Femur (tissue), 1 donor: Measurements from ENCODE around the gene KIF5C.
A peak's percentile ranks its signal among the peaks of the same experiment; 100 is the strongest.

ENCODE experiments used
- DNase-seq: peaks from one replicate; pipeline ENCODE4 v3.0.0-alpha.2; 2017

KIF5C gene

DNA sequence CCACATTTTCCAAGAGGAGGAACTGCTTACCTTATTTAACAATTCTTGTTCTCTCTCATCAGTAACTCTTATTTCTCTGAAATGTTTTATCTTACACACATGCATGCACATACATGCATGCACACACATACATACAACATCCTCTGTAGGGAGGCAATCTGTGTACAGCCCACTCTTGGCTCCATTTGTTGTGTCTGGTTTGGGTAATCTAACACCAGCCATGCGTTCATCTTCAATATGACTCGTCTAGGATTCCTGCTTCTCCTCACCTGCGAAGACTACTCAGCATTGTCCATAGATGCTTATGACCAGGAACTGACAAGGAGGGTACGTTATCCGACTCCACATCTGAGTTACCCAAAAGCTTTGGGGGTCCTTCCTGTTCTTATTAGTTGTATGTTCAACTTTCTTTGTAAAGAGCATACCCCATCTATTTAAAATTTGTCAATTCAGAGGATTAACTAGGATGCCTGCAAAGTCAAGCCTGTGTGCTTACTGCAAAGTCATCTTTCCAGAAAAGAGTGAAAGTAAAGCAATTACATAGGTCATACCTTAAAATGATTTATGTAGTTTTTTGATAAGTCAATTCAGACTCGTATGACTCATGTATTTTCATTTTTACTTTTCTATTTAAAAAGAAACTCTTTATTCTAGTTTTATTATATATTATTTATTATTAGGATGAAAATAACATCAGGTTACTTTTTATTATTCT is 181.7 kb downstream of the KIF5C start:
- DNase-seq, result no peak

DNA sequence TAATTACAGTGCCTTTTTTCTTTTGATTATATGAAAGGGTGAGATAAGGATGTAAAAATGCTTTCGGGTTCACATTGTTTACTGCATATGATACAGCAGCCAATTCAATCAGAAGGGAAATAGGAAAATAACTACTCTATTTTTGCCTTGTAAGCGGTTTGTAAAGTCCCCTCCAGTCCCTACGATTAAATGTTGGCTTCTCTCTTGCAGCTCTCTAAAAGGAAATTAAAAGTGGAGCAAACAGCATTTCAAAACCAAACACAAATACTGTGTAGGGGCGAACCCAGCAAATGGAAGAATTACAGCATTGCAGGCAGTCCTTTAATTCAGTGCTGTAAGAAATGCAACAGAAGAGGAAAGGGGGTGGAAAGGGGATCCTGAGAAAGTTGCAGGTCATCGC is 182.4 kb downstream of the KIF5C start:
- DNase-seq, result no peak

DNA sequence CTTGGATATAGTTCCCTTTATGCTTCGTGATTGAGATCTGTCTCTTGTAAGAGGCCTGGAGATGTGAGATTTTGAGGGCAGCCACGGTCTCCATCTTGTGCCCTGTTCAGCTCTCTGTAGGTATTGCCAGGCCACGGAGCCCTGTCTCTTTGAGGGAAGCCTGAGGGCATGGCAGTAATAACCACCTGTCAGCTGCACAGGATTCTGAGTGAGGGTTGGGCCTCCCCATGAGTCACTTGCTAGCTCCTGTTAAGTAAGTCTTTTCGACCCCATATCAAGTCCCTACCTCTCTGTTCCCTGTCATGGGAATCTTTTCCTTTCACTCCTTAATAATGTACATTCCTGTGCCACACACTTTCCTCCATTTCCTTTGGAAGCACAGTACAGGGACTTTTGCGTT is 183.9 kb downstream of the KIF5C start:
- DNase-seq, result no peak

DNA sequence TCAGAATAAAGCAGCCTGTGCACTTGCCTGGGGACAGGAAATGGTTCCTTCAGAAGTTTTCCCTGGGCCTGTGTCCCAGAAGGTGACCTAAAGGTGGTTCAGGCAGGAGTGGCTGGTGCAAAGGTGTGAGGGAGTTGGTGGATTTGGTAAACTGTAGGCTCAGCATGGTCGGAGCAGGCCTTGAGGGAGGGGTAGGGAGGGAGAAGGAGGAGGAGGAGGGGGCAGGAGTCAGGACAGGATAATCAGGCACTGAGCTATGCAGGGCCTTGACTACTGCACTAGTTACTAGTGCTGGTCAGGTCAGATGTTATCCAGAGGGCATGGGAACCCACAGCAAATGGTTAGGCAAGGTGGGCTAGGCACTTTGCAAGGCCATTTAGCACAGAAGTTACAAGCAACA is 184.8 kb downstream of the KIF5C start:
- no peak for DNase-seq

DNA sequence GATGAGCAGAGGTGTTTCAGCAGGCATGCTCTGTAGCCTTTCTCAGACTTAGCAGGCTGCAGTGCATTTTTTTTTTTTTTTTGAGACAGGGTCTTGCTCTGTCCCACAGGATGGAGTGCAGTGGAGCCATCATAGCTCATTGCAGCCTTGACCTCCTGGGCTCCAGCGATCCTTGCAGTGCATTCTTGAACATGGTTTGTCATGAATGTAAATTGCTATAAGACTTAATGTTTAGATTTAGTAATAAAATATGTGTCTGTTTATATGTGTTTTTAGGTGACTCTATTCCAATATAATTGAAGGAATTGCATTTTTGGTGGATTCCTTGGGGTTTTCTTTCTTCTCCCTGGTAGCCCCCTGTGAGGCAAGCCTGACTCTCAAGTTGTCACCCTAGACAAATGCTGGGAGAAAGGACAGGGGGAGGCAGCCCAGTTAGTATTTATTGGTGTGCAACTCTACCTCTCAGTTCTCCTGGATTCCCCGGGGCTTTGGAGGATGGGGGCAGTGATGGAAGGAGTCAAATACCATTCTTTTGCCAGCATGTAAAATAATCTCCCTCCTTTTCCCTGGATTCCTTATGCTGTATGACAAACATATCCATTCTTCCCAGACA is 186.2 kb downstream of the KIF5C start:
- no peak for DNase-seq

DNA sequence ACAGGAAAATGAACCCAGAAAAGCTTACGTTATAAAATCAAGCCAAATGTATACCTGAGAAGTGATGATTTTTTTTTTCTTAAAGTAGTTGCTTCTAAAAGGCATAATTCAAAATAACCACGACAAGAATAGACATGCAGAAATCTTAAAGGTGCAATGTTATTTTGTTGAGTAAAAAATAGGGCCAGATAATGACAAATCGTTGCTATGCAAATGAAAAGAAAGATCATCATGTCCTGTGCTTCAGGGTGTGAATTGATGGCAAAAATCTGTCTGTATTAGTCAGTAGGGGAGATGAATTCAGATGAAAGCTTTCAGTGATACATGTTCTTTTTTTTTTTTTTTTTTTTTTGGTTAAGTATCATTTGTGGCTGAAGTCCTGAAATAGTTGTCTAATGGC is 187.5 kb downstream of the KIF5C start:
- no peak for DNase-seq

DNA sequence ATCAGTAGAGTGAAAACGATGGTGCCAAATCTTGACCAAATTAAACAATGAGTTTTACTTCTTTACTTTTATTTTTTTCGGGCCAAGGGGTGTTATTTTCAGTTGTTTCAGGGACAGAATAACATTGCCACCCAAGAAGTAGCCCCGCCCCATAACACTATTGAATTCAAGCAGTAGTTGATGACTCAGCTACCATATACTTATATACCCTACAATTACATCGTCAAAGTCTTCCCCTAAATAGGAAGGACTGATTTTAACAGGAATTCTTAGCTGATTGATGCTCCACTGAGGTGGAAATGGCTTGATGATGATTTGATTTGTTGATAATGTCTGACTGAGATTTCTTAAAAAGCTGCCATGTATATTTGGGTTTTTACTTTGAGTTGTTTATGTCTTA is 188.2 kb downstream of the KIF5C start:
- no peak for DNase-seq

DNA sequence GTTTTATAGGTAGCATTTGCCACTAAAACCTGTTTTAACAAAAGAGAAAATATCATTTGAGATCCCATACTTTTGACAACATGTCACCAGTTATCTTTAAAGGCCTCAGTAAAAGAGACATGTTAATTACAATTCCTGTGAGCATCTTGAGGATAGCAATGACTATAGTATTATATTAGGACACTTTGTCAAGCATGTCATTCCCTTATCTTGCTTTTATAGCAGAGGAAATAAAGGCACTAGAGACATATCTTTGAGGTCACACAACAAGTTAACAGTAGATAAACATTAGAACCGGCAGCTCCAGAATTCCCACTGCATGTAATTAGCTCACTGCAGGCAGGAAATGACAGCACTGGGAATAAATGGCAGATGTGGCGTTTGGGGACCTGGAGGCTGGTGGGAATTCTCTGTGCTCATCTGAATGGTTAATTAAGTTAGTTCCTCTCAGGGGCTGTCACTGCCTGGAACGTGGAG is 189.4 kb downstream of the KIF5C start:
- DNase-seq, result no peak

DNA sequence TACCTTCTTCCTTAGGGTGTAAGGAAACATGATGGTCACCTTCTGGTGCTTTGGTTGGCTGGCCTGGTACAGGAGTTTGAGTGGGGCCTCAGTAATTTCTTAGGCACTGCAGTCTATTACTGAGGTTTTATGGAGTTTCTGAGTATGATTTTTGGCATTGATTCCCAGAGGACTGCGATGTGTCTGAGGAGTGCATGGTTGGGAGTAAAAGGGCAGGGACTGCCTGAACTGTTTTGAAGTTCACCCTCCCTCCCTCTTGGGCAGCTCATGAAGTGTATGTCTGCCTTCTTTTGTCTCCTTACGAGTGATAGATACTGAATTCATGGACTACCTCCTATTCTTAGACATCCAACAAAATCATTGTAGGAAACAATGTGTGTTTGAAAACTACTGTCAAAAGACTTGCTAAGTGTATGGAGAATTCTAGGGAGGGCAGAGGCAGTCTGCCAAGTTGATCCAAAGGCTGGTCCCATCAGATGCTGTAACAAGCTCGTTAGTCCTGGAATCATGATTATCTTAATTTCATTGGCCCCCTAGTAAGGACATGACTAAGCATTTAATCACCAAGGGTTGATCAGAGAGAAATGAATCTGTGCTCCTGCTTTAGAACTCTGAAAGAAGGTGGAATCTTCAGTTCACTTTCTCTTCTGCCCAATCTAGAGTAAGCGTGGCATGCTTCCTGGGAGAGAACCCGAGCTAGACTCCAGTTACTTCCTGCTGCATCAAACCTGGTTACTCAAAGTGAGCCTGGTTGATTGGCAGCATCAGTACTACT is 190.0 kb downstream of the KIF5C start:
- DNase-seq, result no peak

DNA sequence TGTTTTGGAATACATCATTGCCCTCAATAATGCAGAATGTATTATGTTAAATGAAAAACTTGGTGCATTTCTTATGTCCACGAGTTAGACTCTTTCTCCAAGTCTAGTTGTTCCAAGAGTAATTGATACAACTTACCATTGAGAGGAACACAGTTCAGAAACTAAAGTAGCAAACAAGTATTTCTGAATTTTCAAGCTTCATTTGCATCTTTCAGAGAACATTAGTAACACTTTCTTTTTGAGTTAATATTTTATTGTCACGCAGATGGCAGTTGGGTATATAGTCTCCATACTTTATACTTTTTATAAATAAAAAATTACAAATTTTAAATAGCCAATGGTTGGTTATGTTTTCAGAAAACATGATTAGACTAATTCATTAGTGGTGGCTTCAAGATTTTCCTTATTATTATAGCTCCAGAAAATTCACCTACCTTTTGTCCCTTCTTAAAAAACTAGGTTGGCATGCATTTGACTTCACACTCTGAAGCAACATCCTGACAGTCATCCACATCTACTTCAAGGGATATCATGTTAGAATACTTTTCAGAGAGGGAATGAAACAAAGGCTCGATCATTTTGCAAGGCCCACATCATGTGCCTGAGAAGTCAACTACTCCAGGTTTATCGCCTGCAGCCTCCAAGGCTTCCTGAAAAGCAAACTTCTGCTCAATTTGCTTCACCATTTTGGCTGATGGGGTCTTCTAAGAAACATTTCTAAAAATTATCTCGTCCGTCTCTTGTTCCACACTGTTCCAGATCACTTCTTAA is 193.4 kb downstream of the KIF5C start:
- no peak for DNase-seq

DNA sequence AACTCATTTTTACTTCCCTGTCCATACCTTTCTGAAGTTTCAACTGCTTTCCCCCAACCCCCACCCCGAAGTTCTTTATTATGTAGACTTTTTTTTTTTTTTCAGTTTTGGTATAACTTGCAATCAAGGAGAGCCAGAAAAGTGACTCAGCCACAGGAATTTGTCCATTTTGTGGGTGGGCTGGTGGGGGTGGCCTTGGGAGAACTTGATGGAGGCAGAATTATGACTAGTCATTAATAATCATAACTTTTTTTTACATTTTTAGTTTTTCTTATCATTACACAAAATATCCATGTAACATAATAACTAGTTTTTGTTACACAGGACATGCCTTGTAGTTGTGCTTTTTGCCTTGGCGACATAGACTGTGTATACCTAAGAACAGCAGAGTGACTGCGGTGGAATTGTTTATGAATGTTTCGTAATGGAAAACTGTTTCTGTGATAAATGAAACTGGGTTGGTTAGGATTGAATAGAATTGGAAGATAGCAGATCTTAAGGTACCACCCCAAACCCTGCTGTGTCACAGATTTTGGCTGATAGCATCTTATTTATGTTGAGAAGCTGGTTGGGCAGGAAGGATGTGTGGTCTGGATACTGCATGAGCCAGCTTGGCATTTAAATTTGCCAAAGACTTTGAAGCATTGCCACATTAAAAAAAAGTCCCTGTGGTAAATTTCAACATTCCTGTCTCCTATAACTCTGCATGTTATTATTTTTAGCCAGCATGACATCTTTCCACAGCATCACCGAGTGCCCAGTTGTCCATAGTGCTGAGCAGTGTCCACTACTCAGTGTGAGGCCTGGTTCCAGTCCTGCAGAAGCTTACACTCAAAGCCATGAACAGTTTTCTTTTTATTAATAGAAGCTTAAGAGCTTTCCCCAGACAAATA is 194.2 kb downstream of the KIF5C start:
- no peak for DNase-seq

DNA sequence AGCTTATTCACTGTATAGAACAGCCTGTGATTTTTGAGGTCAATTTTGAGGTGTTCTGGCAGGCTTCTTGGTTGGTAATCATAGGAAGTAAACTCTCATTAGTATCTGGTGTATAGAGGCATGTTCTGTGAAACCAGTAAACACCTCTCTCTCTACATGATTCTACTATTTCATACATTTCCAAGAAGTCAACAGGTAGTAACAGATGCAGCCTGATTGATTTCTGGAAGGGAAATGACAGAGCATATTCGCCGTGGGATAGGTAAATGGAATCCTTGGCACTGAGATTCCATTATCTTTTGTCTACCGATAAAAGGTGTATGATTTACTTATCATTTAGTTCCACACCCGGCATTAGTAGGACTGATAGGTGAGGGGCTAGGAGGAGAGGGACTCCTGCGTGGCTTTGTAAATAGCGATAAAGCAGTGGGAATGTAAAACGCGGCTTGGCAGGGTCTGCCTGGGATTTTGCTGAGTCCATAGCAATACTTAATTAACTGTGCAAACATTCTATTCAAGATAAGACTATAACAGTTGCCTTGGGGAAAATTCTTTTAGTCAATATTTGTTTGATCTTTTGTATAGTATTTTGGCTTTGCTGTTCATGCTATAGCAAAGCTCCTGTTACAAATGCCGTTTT is 195.8 kb downstream of the KIF5C start:
- DNase-seq, result no peak

DNA sequence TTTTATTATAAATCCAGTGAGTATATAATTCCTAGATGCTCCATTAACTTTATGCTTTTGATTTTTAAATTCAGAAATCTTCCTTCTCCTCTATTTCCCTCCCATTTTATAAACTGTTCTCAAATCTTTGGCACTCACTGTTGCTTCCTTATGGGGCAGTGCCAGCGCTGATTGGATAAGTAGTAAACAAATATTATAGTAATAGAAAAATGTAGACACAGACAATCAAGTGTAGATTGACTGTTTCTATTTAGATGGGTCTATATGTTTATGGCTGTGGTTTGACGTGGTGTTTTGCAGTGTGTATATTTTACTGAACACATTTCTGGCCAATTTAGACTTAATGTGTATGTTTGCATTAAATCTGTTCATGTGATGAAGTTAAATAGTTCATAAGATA is 200.1 kb downstream of the KIF5C start:
- no peak for DNase-seq

DNA sequence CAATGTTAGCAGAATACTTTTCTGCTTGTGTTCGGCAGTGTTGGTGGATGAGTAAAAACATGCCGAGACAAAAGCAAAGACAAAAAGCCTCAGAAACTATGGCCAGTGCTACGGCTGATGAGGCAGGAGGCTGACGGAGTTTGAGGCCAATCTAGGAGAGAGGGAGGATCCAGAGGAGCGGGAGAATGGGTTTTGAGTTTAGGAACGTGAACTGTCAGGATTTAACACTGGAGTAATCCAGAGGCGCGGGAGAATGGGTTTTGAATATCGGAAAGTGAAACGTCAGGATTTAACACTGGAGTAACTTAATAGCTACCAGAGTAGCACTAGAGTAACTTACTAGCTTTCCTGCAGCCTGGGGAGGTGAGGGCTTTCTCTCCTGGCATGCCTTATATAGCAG is 200.8 kb downstream of the KIF5C start:
- DNase-seq, result peak; percentile 37
